GM18526 (cell line): ENCODE data around the gene TTLL10.

ENCODE experiments used
- POLR2A ChIP-seq: IDR thresholded peaks from 3 replicates; pipeline ENCODE4 v1.6.1; 2011; ENCODE audit not compliant: insufficient read length; ENCODE audit errors: extremely low read depth

The TTLL10 gene

GRCh38 chr1:1148061-1148460 lies 25.6 kb upstream of the TTLL10 start:
- no peak for TF ChIP-seq POLR2A

GRCh38 chr1:1148569-1148968 lies 25.1 kb upstream of the TTLL10 start:
- TF ChIP-seq POLR2A, result no peak

- no peak for TF ChIP-seq POLR2A
These were observed 24.3 kb upstream of the TTLL10 start for GRCh38 chr1:1149416-1149815.

- TF ChIP-seq POLR2A, result no peak
These were observed 23.6 kb upstream of the TTLL10 start for GRCh38 chr1:1150100-1150499.

GRCh38 chr1:1151306-1151705 lies 22.4 kb upstream of the TTLL10 start:
- no peak for TF ChIP-seq POLR2A

GRCh38 chr1:1153874-1154273 lies 19.8 kb upstream of the TTLL10 start:
- no peak for TF ChIP-seq POLR2A

- TF ChIP-seq POLR2A, result no peak
These were observed 18.4 kb upstream of the TTLL10 start for GRCh38 chr1:1155258-1155657.

- TF ChIP-seq POLR2A, result no peak
These were observed 17.3 kb upstream of the TTLL10 start for GRCh38 chr1:1156140-1157032.

- no peak for TF ChIP-seq POLR2A
These were observed 16.7 kb upstream of the TTLL10 start for GRCh38 chr1:1157033-1157365.

- TF ChIP-seq POLR2A, result peak; percentile 55
These were observed 16.2 kb upstream of the TTLL10 start for GRCh38 chr1:1157426-1157913.

GRCh38 chr1:1157914-1158710 lies 15.6 kb upstream of the TTLL10 start:
- peak; percentile 50 for TF ChIP-seq POLR2A

GRCh38 chr1:1160281-1160930 lies 13.3 kb upstream of the TTLL10 start:
- no peak for TF ChIP-seq POLR2A

- TF ChIP-seq POLR2A, result no peak
These were observed 12.5 kb upstream of the TTLL10 start for GRCh38 chr1:1161078-1161682.

- TF ChIP-seq POLR2A, result no peak
These were observed 12.0 kb upstream of the TTLL10 start for GRCh38 chr1:1161683-1162079.
